Measurements from ENCODE around the gene FKBP6. TPM values are rescaled to one million over a fixed set of nuclear protein-coding genes. Genes with fewer than 3 reads are reported as not detected.

FKBP6 gene
- total RNA-seq, 1 experiment from 2014 or later, result not detected

GRCh38 chr7:73351447-73352167, 23.6 kb downstream of the FKBP6 start:
- Histone ChIP-seq H4K20me1 (ENCODE audit: low read length) (no peaks in the 10 kb centered on the region), H3K4me1 (ENCODE audit: insufficient read depth, low read length) (no peaks in the 10 kb centered on the region), H3K79me2 (ENCODE audit: low read length) (no peaks in the 10 kb centered on the region), H3K27me3 (ENCODE audit: low read length) (no peaks in the 10 kb centered on the region; the same call in 1 of the 2 replicates), H3K9me3 (ENCODE audit: low read length) (no peaks in the 10 kb centered on the region), H3K9me2 (replicated peaks; ENCODE audit: low read length) (no peaks in the 10 kb centered on the region), H3K4me3 (ENCODE audit: low read length) (no peak overlapping the region), H3K4me2 (ENCODE audit: low read length) (no peak overlapping the region), H3K9ac (ENCODE audit: low read length) (no peak overlapping the region), H3K27ac (ENCODE audit: low read length) (no peak overlapping the region), H3K36me3 (ENCODE audit: low read depth, low read length) (no peaks in the 10 kb centered on the region), H3F3A (ENCODE audit: low read length, unreplicated experiment) (no peaks in the 10 kb centered on the region), H2AFZ (ENCODE audit: low read length) (no peak overlapping the region)
- intact Hi-C loops (cut with micrococcal nuclease), result no loop called here
- ATAC-seq (no peak), DNase-seq (no peak)
- TF ChIP-seq EZH2phosphoT487 (IDR thresholded peaks at IDR 0.05; ENCODE audit: borderline replicate concordance, low read length) (no peak), EZH2 (IDR thresholded peaks at IDR 0.05; ENCODE audit: low read length, unreplicated experiment) (no peak), CTCF (conservative IDR thresholded peaks at IDR 0.05; ENCODE audit: low read depth, low read length) (no peak)
- BruUV-seq (replicated peaks), result no TSS peak
- ChIA-PET POLR2A (ENCODE audit: unreplicated experiment) (no interaction called here), CTCF (no interaction called here)

DNA sequence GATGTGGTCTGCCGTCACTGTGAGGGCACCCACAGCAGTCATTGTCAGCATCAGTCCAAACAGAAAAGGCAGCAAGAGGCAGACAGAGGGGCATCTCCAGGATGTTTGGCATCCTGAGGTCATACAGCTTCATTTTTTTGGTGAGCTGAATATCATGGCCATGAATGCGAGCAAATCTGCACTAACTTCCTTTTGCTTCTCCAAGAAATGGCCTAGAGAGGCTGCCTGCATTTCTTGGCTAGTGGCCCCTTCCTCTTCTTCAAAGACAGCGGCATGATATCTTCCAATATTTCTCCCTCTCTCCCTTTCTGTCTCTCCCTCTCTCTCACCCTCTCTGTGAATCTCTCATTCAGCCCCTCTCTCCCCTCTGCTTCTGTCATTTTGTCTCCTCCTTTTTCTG, 24.8 kb downstream of the FKBP6 start:
- H2AFZ ChIP-seq (ENCODE audit: low read length), result no peak overlapping the region
- H3K9ac ChIP-seq (ENCODE audit: low read length), result no peak overlapping the region
- TF ChIP-seq EZH2 (IDR thresholded peaks at IDR 0.05; ENCODE audit: low read length, unreplicated experiment) (no peak), CTCF (conservative IDR thresholded peaks at IDR 0.05; ENCODE audit: low read depth, low read length) (no peak), EZH2phosphoT487 (IDR thresholded peaks at IDR 0.05; ENCODE audit: borderline replicate concordance, low read length) (no peak)
- H3K4me3 ChIP-seq (ENCODE audit: low read length), result no peak overlapping the region
- POLR2A ChIA-PET (ENCODE audit: unreplicated experiment), result no interaction called here
- DNase-seq, result no peak
- H3K27me3 ChIP-seq (ENCODE audit: low read length), result no peaks in the 10 kb centered on the region
- no peaks in the 10 kb centered on the region for H3K4me1 ChIP-seq (ENCODE audit: insufficient read depth, low read length)
- intact Hi-C loops (cut with micrococcal nuclease), result no loop called here
- H3F3A ChIP-seq (ENCODE audit: low read length, unreplicated experiment), result no peaks in the 10 kb centered on the region
- no peak overlapping the region for H3K27ac ChIP-seq (ENCODE audit: low read length)
- no peaks in the 10 kb centered on the region for H3K9me3 ChIP-seq (ENCODE audit: low read length)
- BruUV-seq (replicated peaks), result no TSS peak
- no peak for ATAC-seq
- no peaks in the 10 kb centered on the region for H3K36me3 ChIP-seq (ENCODE audit: low read depth, low read length)
- H3K9me2 ChIP-seq (replicated peaks; ENCODE audit: low read length), result no peaks in the 10 kb centered on the region
- no peaks in the 10 kb centered on the region for H3K79me2 ChIP-seq (ENCODE audit: low read length)
- CTCF ChIA-PET, result no interaction called here
- H4K20me1 ChIP-seq (ENCODE audit: low read length), result no peaks in the 10 kb centered on the region
- no peak overlapping the region for H3K4me2 ChIP-seq (ENCODE audit: low read length)

GRCh38 chr7:73353243-73353642, 25.3 kb downstream of the FKBP6 start:
- DNase-seq (no peak), ATAC-seq (no peak)
- TF ChIP-seq EZH2 (IDR thresholded peaks at IDR 0.05; ENCODE audit: low read length, unreplicated experiment) (no peak), CTCF (conservative IDR thresholded peaks at IDR 0.05; ENCODE audit: low read depth, low read length) (no peak), EZH2phosphoT487 (IDR thresholded peaks at IDR 0.05; ENCODE audit: borderline replicate concordance, low read length) (no peak)
- H3F3A ChIP-seq (ENCODE audit: low read length, unreplicated experiment), result no peaks in the 10 kb centered on the region
- BruUV-seq (replicated peaks), result no TSS peak
- ChIA-PET POLR2A (ENCODE audit: unreplicated experiment) (no interaction called here), CTCF (no interaction called here)
- H3K9me3 ChIP-seq (ENCODE audit: low read length), result no peaks in the 10 kb centered on the region
- no peaks in the 10 kb centered on the region for H3K36me3 ChIP-seq (ENCODE audit: low read depth, low read length)
- no peaks in the 10 kb centered on the region for H3K9me2 ChIP-seq (replicated peaks; ENCODE audit: low read length)
- peaks cover 4% of the 10 kb centered on the region for H3K4me1 ChIP-seq (ENCODE audit: insufficient read depth, low read length)
- H3K79me2 ChIP-seq (ENCODE audit: low read length), result no peaks in the 10 kb centered on the region
- H3K27me3 ChIP-seq (ENCODE audit: low read length), result no peaks in the 10 kb centered on the region
- H3K9ac ChIP-seq (ENCODE audit: low read length), result no peak overlapping the region
- no peak overlapping the region for H3K27ac ChIP-seq (ENCODE audit: low read length)
- intact Hi-C loops (cut with micrococcal nuclease), result no loop called here
- no peak overlapping the region for H2AFZ ChIP-seq (ENCODE audit: low read length)
- H4K20me1 ChIP-seq (ENCODE audit: low read length), result no peaks in the 10 kb centered on the region
- H3K4me2 ChIP-seq (ENCODE audit: low read length), result no peak overlapping the region
- H3K4me3 ChIP-seq (ENCODE audit: low read length), result no peak overlapping the region
